ENCODE data around the gene MSGN1.

The MSGN1 gene

DNA sequence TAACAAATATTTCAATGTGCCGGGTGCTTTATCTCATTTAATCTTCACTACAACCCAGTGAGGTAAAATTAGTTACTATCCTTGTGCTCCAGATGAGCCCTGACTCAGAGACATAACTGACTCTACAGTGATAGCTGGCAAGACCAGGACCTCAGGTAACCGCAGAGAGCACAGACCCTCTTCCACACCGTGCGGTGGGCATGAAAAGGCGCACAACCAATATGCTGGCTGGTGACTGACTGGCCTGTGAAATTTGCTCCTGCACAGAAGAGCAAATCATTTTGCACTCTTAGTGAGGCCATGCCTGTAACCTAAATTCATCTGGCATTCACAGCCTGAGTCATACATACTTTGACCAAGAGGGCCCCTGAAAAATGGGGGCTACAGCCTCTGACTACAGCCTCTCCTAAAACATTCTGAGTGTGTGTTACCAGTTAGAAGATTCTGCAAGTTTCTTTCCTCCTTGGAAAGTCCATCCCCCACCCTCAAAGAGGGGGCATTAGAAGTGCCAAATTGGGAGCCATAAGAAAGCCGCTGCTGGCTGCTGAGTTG lies 22.4 kb upstream of the MSGN1 start:
- Histone ChIP-seq H3K4me1 (ENCODE audit: control insufficient read depth, insufficient read depth, low read length) (no peaks in the 10 kb centered on the region), H3K9me3 (ENCODE audit: control insufficient read depth, insufficient read depth, low read depth, low read length) (no peaks in the 10 kb centered on the region), H3K27ac (ENCODE audit: extremely low read depth, low read depth, low read length) (no peak overlapping the region), H3K4me3 (ENCODE audit: low read depth, low read length) (no peak overlapping the region), H3K36me3 (ENCODE audit: control insufficient read depth in 2 of 2, insufficient read depth in 1 of 2, low read length in 2 of 2) (no peaks in the 10 kb centered on the region)
- TF ChIP-seq SP2 (tag by site-specific recombination; IDR thresholded peaks at IDR 0.05) (no peak), ZNF354C (tag by site-specific recombination; IDR thresholded peaks at IDR 0.05; ENCODE audit: borderline replicate concordance, low read depth) (no peak), ZNF202 (tag by site-specific recombination; IDR thresholded peaks at IDR 0.05; ENCODE audit: borderline replicate concordance) (no peak), ZIC2 (tag by site-specific recombination; IDR thresholded peaks at IDR 0.05) (no peak), ZNF248 (tag by site-specific recombination; IDR thresholded peaks at IDR 0.05) (no peak), GLI4 (tag by site-specific recombination; IDR thresholded peaks at IDR 0.05) (no peak), ZNF335 (tag by site-specific recombination; conservative IDR thresholded peaks at IDR 0.05) (no peak), GFI1B (tag by site-specific recombination; IDR thresholded peaks at IDR 0.05) (no peak), MZF1 (tag by site-specific recombination; IDR thresholded peaks at IDR 0.05; ENCODE audit: borderline replicate concordance) (no peak)
- TF ChIP-seq, protein P1, sequence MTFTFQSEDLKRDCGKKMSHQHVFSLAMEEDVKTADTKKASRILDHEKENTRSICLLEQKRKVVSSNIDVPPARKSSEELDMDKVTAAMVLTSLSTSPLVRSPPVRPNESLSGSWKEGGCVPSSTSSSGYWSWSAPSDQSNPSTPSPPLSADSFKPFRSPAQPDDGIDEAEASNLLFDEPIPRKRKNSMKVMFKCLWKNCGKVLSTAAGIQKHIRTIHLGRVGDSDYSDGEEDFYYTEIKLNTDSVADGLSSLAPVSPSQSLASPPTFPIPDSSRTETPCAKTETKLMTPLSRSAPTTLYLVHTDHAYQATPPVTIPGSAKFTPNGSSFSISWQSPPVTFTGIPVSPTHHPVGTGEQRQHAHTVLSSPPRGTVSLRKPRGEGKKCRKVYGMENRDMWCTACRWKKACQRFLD (tag by site-specific recombination; IDR thresholded peaks at IDR 0.05), result no peak
- TF ChIP-seq, protein P2, sequence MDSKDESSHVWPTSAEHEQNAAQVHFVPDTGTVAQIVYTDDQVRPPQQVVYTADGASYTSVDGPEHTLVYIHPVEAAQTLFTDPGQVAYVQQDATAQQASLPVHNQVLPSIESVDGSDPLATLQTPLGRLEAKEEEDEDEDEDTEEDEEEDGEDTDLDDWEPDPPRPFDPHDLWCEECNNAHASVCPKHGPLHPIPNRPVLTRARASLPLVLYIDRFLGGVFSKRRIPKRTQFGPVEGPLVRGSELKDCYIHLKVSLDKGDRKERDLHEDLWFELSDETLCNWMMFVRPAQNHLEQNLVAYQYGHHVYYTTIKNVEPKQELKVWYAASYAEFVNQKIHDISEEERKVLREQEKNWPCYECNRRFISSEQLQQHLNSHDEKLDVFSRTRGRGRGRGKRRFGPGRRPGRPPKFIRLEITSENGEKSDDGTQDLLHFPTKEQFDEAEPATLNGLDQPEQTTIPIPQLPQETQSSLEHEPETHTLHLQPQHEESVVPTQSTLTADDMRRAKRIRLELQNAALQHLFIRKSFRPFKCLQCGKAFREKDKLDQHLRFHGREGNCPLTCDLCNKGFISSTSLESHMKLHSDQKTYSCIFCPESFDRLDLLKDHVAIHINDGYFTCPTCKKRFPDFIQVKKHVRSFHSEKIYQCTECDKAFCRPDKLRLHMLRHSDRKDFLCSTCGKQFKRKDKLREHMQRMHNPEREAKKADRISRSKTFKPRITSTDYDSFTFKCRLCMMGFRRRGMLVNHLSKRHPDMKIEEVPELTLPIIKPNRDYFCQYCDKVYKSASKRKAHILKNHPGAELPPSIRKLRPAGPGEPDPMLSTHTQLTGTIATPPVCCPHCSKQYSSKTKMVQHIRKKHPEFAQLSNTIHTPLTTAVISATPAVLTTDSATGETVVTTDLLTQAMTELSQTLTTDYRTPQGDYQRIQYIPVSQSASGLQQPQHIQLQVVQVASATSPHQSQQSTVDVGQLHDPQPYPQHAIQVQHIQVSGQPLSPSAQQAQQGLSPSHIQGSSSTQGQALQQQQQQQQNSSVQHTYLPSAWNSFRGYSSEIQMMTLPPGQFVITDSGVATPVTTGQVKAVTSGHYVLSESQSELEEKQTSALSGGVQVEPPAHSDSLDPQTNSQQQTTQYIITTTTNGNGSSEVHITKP (tag by site-specific recombination; IDR thresholded peaks at IDR 0.05), result no peak
- TF ChIP-seq, protein P3, sequence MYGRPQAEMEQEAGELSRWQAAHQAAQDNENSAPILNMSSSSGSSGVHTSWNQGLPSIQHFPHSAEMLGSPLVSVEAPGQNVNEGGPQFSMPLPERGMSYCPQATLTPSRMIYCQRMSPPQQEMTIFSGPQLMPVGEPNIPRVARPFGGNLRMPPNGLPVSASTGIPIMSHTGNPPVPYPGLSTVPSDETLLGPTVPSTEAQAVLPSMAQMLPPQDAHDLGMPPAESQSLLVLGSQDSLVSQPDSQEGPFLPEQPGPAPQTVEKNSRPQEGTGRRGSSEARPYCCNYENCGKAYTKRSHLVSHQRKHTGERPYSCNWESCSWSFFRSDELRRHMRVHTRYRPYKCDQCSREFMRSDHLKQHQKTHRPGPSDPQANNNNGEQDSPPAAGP (tag by site-specific recombination; IDR thresholded peaks at IDR 0.05), result no peak
- ChIA-PET POLR2A (interaction anchor here (0.6 kb wide), 1 partner anchor 40 kb away, joined by 5 read pairs; no protein-coding TSS in a partner anchor), CTCF (no interaction called here)

DNA sequence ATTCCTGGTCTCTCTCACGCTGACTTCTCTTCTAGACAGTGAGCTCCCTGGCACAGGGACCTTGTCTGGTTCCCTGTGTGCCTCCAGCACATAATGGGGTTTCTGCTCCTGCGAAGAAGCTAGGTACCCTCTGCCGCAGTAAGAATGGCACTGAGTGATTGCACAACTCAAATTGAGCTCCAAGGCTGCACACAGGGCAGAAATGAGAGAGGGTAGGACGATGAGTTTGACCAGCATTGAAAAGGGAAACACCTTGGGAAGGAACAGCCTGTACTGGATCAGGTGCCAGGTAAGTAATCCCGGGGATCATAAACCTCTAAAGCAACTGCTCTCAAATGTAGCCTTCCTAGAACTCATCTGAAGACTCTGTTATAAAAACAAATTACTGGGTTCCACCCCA lies 21.0 kb upstream of the MSGN1 start:
- POLR2A ChIA-PET, result no interaction called here
- TF ChIP-seq ZNF48 (tag by site-specific recombination; IDR thresholded peaks at IDR 0.05), result no peak
- TF ChIP-seq ZNF558 (tag by site-specific recombination; IDR thresholded peaks at IDR 0.05), result no peak
- TF ChIP-seq, protein P4, sequence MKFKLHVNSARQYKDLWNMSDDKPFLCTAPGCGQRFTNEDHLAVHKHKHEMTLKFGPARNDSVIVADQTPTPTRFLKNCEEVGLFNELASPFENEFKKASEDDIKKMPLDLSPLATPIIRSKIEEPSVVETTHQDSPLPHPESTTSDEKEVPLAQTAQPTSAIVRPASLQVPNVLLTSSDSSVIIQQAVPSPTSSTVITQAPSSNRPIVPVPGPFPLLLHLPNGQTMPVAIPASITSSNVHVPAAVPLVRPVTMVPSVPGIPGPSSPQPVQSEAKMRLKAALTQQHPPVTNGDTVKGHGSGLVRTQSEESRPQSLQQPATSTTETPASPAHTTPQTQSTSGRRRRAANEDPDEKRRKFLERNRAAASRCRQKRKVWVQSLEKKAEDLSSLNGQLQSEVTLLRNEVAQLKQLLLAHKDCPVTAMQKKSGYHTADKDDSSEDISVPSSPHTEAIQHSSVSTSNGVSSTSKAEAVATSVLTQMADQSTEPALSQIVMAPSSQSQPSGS (tag by site-specific recombination; IDR thresholded peaks at IDR 0.05; ENCODE audit: low read depth), result no peak
- TF ChIP-seq ZNF416 (tag by site-specific recombination; IDR thresholded peaks at IDR 0.05), result no peak
- no peak for TF ChIP-seq ZNF776 (tag by site-specific recombination; IDR thresholded peaks at IDR 0.05; ENCODE audit: borderline replicate concordance)
- Histone ChIP-seq H3K27ac (ENCODE audit: extremely low read depth, low read depth, low read length) (no peak overlapping the region), H3K9me3 (ENCODE audit: control insufficient read depth, insufficient read depth, low read depth, low read length) (no peaks in the 10 kb centered on the region), H3K36me3 (ENCODE audit: control insufficient read depth in 2 of 2, insufficient read depth in 1 of 2, low read length in 2 of 2) (no peaks in the 10 kb centered on the region), H3K4me1 (ENCODE audit: control insufficient read depth, insufficient read depth, low read length) (no peaks in the 10 kb centered on the region), H3K4me3 (ENCODE audit: low read depth, low read length) (no peak overlapping the region)
- CTCF ChIA-PET, result no interaction called here

All from HEK293 (cell line).